ENCODE data around the gene HINT1. TPM values are rescaled to one million over a fixed set of nuclear protein-coding genes. Genes with fewer than 3 reads are reported as not detected.
"Not testable (repeated sequence)": the region's sequence is repeated elsewhere in the genome, so short reads cannot be mapped to it uniquely, and the experiment has no call there.

The HINT1 gene
- total RNA-seq, 1 donor from 2014 or later, result 201 TPM

GRCh38 chr5:131148835-131149234 lies 16.2 kb downstream of the HINT1 start:
- Mint-ChIP-seq H3K4me1 (no peaks in the 10 kb centered on the region), H3K27ac (no peak overlapping the region), H3K4me3 (no peak overlapping the region), H3K27me3 (no peaks in the 10 kb centered on the region), H3K9me3 (no peaks in the 10 kb centered on the region), H3K36me3 (ENCODE audit: low read depth) (no peaks in the 10 kb centered on the region)
- ChIA-PET CTCF (no interaction called here), POLR2A (no interaction called here)
- no peak for ATAC-seq (ENCODE audit: low read depth)
- intact Hi-C loops (cut with micrococcal nuclease), result no loop called here
- TF ChIP-seq CTCF (IDR thresholded peaks at IDR 0.05), result no peak
- DNase-seq, result no peak

GRCh38 chr5:131147258-131147657 lies 17.8 kb downstream of the HINT1 start:
- Mint-ChIP-seq H3K4me1 (no peaks in the 10 kb centered on the region), H3K27ac (no peak overlapping the region), H3K4me3 (no peak overlapping the region), H3K36me3 (ENCODE audit: low read depth) (no peaks in the 10 kb centered on the region), H3K27me3 (no peaks in the 10 kb centered on the region), H3K9me3 (no peaks in the 10 kb centered on the region)
- no peak for TF ChIP-seq CTCF (IDR thresholded peaks at IDR 0.05)
- POLR2A ChIA-PET, result no interaction called here
- ATAC-seq (ENCODE audit: low read depth) (no peak), DNase-seq (no peak)
- CTCF ChIA-PET, result no interaction called here
- intact Hi-C loops (cut with micrococcal nuclease), result no loop called here

- intact Hi-C loops (cut with micrococcal nuclease), result no loop called here
- TF ChIP-seq CTCF (IDR thresholded peaks at IDR 0.05), result no peak
- Mint-ChIP-seq H3K4me3 (no peak overlapping the region), H3K27ac (no peak overlapping the region), H3K9me3 (no peaks in the 10 kb centered on the region), H3K27me3 (no peaks in the 10 kb centered on the region), H3K4me1 (no peaks in the 10 kb centered on the region), H3K36me3 (ENCODE audit: low read depth) (no peaks in the 10 kb centered on the region)
- ChIA-PET POLR2A (no interaction called here), CTCF (no interaction called here)
- no peak for ATAC-seq (ENCODE audit: low read depth)
- no peak for DNase-seq
Observed at GRCh38 chr5:131142970-131143617, 22.0 kb downstream of the HINT1 start.

GRCh38 chr5:131139321-131139720 lies 25.7 kb downstream of the HINT1 start:
- CTCF ChIA-PET, result interaction anchor here (0.6 kb wide), 1 partner anchor 9 kb away, joined by 4 read pairs; no protein-coding TSS in a partner anchor
- Mint-ChIP-seq H3K4me3 (no peak overlapping the region), H3K9me3 (peaks cover 5% of the 10 kb centered on the region), H3K27me3 (peaks cover 5% of the 10 kb centered on the region), H3K4me1 (no peaks in the 10 kb centered on the region), H3K27ac (no peak overlapping the region), H3K36me3 (ENCODE audit: low read depth) (no peaks in the 10 kb centered on the region)
- ATAC-seq (ENCODE audit: low read depth) (no peak), DNase-seq (no peak)
- intact Hi-C loops (cut with micrococcal nuclease), result no loop called here
- TF ChIP-seq CTCF (IDR thresholded peaks at IDR 0.05), result no peak
- POLR2A ChIA-PET, result no interaction called here

- ATAC-seq (ENCODE audit: low read depth); CTCF ChIA-PET; H3K9me3 Mint-ChIP-seq; POLR2A ChIA-PET; H3K27ac Mint-ChIP-seq; H3K27me3 Mint-ChIP-seq; H3K4me3 Mint-ChIP-seq; H3K4me1 Mint-ChIP-seq; DNase-seq; H3K36me3 Mint-ChIP-seq (ENCODE audit: low read depth); intact Hi-C loops (cut with micrococcal nuclease): not testable (repeated sequence)
Observed at GRCh38 chr5:131138406-131138805, 26.6 kb downstream of the HINT1 start.

GRCh38 chr5:131133091-131133490 lies 32.0 kb downstream of the HINT1 start:
- POLR2A ChIA-PET; ATAC-seq (ENCODE audit: low read depth); CTCF ChIA-PET: not testable (repeated sequence)

More at GRCh38 chr5:131133091-131133490, 32.0 kb downstream of the HINT1 start:
- H3K27me3 Mint-ChIP-seq; DNase-seq; H3K4me3 Mint-ChIP-seq; H3K9me3 Mint-ChIP-seq; H3K36me3 Mint-ChIP-seq (ENCODE audit: low read depth); H3K4me1 Mint-ChIP-seq; H3K27ac Mint-ChIP-seq; intact Hi-C loops (cut with micrococcal nuclease): not testable (repeated sequence)
